ENCODE results near the gene EDIL3. TPM values are rescaled to one million over a fixed set of nuclear protein-coding genes. Genes with fewer than 3 reads are reported as not detected.

EDIL3 gene
- total RNA-seq, 4 donors from 2014 or later: 5.6 to 38.9 (median 25.6) TPM

GRCh38 chr5:83891261-83891660 lies 493.4 kb downstream of the EDIL3 start:
- Histone ChIP-seq H3K27me3 (no peaks in the 10 kb centered on the region), H3K36me3 (no peaks in the 10 kb centered on the region), H3K27ac (no peak overlapping the region), H3K9me3 (no peaks in the 10 kb centered on the region), H3K4me3 (no peak overlapping the region), H3K4me1 (no peaks in the 10 kb centered on the region)
- intact Hi-C loops (cut with DNase I; ENCODE audit: low total_unique reads) (no loop called here), in situ Hi-C loops (cut with MboI; ENCODE audit: low pct_ligation_motif_present in 1 of 4, low pct_unique_long_range_greater_than_20kb in 1 of 4, low sequenced_read_pairs in 3 of 4) (no loop called here)
- DNase-seq: no peak
- TF ChIP-seq POLR2A (IDR thresholded peaks at IDR 0.05) (no peak), POLR2AphosphoS5 (IDR thresholded peaks at IDR 0.05) (no peak)
- 56 to 81% methylated on average over 2 of the region's 2 CpGs for WGBS, 2 donors (ENCODE audit: low coverage in 1 of 2)

Small RNAs within 50 kb of the gene (small RNA-seq; reads per million reads assigned to genes)
- gene RNU6-448P: 0 reads per million in 4 donors
